ENCODE measurements around the gene TMEM212.
A peak's percentile ranks its signal among the peaks of the same experiment; 100 is the strongest.

Gene TMEM212

DNA sequence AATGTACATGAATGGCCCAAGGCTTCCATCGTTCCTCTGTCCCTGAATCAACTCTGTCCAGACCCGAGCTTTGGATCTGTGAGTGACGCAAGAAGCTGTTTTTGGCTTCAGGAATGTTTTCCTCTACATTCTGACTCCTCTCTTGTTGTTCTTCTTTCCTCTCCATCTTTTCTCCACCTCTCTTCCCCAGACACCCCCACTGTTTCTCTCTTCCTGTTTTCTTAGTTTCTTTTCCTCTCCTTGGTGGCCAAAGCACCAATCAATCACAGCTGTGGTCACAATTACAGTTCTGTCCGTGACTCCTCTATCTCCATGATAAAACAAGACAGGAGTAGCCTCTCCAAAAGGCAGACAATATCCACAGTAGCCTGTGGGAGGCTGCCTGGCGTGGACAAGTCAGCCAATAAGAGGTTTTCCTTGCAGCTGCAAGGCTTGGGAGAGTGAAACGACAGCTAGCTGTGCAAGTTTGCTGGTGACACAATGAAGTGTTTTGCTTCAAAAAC, 4.9 kb upstream of the TMEM212 start:
- peak overlapping the region; percentile 20 for H3K4me3 ChIP-seq (ENCODE audit: control insufficient read depth, low read depth, low read length)
- TF ChIP-seq, protein P1, sequence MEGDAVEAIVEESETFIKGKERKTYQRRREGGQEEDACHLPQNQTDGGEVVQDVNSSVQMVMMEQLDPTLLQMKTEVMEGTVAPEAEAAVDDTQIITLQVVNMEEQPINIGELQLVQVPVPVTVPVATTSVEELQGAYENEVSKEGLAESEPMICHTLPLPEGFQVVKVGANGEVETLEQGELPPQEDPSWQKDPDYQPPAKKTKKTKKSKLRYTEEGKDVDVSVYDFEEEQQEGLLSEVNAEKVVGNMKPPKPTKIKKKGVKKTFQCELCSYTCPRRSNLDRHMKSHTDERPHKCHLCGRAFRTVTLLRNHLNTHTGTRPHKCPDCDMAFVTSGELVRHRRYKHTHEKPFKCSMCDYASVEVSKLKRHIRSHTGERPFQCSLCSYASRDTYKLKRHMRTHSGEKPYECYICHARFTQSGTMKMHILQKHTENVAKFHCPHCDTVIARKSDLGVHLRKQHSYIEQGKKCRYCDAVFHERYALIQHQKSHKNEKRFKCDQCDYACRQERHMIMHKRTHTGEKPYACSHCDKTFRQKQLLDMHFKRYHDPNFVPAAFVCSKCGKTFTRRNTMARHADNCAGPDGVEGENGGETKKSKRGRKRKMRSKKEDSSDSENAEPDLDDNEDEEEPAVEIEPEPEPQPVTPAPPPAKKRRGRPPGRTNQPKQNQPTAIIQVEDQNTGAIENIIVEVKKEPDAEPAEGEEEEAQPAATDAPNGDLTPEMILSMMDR (conservative IDR thresholded peaks at IDR 0.05; ENCODE audit: control insufficient read depth, insufficient read depth, low read depth, low read length), result peak; percentile 9
- DNase-seq (ENCODE audit: low read depth), result peak; percentile 92

DNA sequence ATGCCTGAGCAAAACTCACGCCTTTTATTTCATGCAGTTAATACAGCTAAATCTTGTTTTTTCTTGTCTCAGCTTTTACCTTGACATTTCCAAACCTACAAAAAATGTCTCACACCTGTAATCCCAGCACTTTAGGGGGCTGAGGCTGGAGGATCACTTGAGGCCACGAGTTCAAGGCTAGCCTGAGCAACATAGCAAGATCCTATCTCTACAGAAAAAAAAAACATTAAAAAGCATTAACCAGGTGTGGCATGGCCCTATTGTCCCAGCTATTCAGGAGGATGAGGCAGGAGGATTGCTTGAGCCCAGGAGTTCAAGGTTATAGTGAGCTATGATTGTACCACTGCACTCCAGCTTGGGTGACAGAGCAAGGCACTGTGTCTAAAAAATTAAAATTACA, 3.9 kb upstream of the TMEM212 start:
- no peak for DNase-seq (ENCODE audit: low read depth)
- TF ChIP-seq, protein P1 (conservative IDR thresholded peaks at IDR 0.05; ENCODE audit: control insufficient read depth, insufficient read depth, low read depth, low read length), result no peak
- H3K4me3 ChIP-seq (ENCODE audit: control insufficient read depth, low read depth, low read length), result no peak overlapping the region

DNA sequence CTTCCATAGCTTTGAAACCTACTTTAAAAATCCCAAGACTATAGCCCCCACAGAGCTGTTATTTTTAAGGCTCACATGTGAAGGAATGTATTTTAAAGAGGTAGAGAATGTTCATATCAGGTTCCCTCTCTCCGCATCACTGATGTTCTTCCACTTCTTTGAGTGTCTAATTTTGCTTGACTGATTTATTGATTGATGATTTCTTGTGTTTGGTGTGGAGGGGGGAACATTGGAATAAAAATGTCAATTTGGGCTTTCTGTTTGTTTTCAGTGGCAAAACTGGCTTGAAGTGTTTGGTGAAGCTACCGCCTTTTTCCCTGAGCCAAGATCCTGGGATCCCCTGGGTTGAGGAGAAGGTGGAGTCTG, 2.7 kb upstream of the TMEM212 start:
- TF ChIP-seq, protein P1 (conservative IDR thresholded peaks at IDR 0.05; ENCODE audit: control insufficient read depth, insufficient read depth, low read depth, low read length), result no peak

DNA sequence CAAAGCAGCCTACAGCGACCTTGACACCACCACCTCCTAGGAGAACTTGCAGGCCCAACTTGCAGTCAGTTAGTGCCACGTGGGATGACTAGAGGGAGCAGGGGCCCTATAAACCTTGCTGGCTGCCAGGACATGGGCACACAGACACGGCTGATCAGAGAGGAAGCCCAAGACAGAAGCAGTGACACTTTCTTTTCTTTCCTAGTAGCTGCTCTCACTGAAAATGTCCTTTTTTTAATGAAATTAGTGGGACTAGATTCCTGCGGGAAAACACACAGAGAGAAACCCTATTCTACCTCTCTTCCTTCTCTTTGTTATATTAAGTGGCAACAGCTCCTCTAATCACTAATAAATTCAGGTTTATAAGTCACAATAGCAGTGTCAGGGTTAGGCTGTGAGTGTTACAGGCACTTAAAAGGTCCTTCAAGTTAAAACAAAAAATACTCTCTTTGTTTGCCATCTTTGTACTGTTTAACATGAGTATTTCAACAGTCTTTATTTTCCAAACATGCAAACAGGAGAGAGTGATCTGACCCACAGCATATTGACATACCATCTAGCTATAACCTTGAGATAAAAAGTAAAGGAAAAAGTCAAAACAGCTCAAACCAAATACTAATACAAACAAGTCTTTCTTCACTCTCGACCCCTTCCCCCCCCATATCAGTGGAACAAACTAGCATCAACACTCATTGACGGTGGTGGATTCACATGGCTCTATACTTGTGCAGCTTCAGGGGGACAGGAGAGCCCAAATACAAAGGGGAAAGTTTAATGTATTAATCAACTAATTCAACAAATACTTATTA, 2.1 kb upstream of the TMEM212 start:
- no peak for DNase-seq (ENCODE audit: low read depth)
- no peak overlapping the region for H3K4me3 ChIP-seq (ENCODE audit: control insufficient read depth, low read depth, low read length)
- TF ChIP-seq, protein P1 (conservative IDR thresholded peaks at IDR 0.05; ENCODE audit: control insufficient read depth, insufficient read depth, low read depth, low read length), result no peak

More for the DNA sequence above, 2.7 kb upstream of the TMEM212 start:
- no peak overlapping the region for H3K4me3 ChIP-seq (ENCODE audit: control insufficient read depth, low read depth, low read length)
- no peak for DNase-seq (ENCODE audit: low read depth)

DNA sequence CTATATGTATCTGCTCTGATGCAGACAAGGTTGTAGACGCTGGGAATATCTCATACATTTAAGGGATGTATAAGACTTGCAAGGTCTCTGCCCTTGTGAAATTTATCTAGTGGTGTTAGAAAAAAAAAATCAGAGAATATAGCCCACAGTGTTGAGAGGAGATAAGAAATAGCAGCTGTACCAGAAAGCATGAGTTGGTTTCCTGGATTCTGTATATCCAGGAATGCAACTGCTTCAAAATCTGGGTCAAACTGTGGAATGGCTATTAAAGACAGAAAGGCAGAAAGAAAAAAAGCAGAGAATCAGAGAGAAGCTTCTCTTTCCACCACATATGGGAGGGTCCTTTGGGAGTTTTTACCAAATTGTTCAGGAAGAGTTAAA, 1.5 kb upstream of the TMEM212 start:
- TF ChIP-seq, protein P1 (conservative IDR thresholded peaks at IDR 0.05; ENCODE audit: control insufficient read depth, insufficient read depth, low read depth, low read length), result no peak
- no peak overlapping the region for H3K4me3 ChIP-seq (ENCODE audit: control insufficient read depth, low read depth, low read length)
- no peak for DNase-seq (ENCODE audit: low read depth)

DNA sequence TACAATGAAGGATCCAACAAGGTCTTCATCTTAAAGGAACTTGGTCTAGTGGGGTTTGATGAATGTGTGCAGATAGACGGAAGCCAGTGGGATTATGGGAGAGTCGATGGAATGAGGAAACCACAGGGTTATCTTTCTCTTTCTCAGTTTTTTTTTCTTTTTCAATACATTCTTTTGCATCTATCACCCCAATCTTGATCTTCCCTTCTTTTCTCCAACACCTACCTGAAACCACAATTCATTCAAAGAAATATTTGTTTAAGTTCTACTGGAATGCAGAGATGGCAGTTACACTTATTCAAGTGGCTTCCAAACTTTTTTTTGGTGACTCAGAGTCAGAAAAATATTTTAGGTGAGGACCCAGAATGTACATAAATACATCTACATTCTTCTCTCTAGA, 1.7 kb downstream of the TMEM212 start:
- DNase-seq (ENCODE audit: low read depth), result no peak
- TF ChIP-seq, protein P1 (conservative IDR thresholded peaks at IDR 0.05; ENCODE audit: control insufficient read depth, insufficient read depth, low read depth, low read length), result no peak
- H3K4me3 ChIP-seq (ENCODE audit: control insufficient read depth, low read depth, low read length), result no peak overlapping the region
